NCI-H1417 treated with DMSO at 0.1 percent for 48 hours (cell line): ENCODE data around the gene KCNJ18.
"Not testable (repeated sequence)": the region's sequence is repeated elsewhere in the genome, so short reads cannot be mapped to it uniquely, and the experiment has no call there.

Experiments used
- DNase-seq: peaks from one replicate; lab custom pipeline; 2025; lab: John Stamatoyannopoulos, UW

Gene KCNJ18

DNA sequence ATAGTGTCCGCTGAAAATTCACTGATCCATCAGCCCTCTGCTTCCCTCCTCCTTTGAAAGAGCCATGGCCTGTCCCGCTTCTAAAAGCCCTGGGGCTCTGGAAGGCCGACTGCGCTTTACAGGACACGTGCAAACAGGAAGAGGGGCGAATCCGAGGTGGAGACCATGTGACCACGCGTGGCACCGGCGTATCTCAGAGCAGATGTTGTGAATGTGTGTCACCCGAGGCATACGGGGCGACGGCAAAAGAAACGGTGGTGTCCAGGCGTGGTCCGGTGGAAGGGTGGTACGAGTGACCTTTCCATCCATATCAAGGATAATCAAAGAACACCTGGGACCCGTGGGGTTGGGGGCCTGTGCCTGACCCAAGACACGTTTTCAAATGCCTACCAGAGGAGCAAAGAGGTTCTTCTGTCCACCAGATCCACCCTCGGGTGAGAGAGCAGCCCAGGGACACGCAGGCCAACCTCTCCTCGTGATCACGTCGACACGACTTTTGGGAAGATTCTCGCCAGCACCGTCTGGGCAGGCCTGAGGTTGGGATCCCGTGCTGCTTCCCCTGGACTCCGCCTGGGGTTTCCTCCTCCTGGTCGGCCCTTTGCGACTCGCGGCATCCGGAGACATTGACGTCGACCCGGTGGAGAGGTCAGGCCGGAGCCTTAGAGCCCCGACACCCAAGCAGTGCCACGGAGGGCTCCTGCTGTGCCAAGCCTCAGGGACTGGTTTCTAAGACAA lies 7.1 kb upstream of the KCNJ18 start:
- not testable (repeated sequence) for DNase-seq

DNA sequence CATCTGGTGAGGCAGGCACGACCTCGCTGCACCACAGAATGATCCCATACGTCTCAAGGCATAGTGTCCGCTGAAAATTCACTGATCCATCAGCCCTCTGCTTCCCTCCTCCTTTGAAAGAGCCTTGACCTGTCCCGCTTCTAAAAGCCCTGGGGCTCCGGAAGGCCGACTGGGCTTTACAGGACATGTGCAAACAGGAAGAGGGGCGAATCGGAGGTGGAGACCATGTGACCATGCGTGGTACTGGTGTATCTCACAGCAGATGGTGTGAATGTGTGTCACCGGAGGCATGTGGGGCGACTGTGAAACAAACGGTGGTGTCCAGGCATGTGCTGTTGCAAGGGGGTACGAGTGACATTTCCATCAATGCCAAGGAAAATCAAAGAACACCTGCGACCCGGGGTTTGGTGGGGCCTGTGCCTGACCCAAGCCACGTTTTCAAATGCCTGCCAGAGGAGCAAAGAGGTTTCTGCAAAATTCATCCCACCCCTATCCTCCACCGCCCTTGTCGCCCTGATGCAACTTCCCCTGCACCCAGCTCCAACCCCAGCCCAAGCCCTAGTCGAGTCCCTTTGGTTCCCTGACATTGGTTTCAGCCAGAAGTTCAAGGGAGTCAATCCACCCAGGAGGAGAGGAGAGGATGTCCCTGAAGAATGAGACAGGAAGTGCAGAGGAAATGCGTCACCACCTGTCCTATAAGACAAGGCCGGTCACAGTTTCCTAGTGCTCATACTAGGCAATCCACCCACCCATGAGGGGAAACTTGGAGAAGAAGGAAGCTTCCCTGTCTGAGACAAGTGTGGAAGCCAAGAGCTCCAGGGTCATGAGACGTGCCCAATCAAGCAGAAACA lies 5.9 kb upstream of the KCNJ18 start:
- DNase-seq = no peak

DNA sequence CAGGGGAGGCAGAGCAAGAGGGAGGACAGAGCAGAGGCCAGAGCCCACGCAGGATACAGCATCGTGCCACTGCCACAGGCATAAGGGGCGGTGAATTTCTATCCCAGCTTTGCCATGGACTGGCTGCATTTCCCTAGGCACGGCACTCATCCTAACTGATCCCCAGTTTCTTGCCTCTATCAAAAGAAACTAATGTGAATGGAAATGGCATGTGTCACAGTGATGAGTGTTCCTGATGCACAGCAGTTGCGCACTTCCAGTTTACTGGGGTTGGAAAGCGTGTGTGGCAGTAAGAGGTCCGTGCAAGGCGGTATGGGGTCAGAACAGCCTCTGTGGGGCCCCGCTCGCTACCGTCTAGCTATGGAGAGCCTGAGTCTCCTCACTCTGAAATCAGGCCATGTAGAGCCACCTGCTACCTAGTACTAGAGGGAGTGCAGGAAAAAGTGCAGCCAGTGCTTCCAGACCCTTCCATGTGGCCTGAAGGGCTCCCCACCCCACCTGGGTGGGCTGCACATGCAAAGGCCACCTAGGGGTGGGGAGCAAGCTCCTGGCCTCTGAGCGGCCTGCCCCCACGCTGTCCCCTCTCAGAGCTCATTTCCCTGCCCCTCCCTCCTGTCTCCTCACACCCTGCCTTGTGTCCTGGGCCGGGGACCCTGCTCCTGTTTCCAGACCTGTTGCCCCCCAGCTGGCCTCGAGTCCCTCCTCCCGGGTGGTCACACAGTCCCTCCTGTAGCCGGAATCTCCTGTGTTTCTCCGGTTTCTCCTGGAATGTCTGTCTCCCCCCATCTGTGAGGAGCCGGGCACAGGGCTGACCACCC lies 5.0 kb upstream of the KCNJ18 start:
- DNase-seq = no peak

DNA sequence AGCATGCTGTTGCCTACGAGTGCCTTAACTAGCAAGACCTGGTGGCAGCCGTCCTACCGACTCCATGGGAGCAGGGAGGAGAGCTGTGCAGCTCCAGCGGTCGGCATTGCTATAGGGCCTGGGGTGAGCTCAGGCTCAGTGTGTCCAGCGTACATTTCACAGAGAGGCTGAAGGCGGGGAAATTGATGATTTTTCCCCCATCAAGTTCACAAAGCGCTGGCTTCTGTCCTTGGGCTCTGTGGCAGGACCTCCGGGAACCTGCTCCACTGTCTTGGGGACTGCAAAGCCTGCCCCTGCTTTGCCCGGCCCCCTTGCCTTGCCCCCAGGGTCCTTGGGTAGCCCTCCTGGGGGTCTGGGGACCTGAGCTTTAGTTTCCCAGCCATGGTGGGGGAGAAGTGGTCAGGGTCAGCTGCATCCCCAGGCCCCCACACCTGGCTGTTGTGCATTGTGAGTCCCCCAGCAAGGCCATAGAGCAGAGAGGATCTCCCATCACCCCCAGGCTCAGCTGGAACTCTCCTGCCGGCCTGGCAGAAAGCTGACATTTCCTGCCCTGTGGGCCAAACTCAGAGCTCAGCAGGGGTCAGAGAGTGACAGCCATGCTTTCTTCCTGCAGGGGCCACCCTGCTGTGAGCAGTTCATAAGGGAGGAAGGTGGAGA lies 3.9 kb upstream of the KCNJ18 start:
- DNase-seq = no peak

DNA sequence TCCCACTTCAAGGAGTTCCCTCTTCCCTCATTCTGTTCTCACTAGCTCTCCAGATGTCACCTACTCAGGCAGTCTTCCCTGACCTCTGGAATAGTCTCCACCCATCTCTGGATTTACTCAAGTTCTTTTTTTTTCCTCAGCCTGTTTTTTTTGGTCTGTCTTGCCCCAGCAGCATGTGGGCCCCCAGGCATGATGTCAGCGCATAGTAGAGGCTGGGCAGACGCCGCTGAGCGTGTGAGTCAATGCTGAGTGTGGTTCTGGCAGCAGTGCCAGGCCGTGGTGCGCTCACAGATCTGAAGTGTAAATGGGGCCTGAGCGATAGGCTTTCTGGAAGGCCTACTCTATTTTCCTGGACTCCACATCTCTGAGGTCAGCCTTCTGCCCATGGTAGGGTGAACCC lies 2.7 kb upstream of the KCNJ18 start:
- DNase-seq = no peak

DNA sequence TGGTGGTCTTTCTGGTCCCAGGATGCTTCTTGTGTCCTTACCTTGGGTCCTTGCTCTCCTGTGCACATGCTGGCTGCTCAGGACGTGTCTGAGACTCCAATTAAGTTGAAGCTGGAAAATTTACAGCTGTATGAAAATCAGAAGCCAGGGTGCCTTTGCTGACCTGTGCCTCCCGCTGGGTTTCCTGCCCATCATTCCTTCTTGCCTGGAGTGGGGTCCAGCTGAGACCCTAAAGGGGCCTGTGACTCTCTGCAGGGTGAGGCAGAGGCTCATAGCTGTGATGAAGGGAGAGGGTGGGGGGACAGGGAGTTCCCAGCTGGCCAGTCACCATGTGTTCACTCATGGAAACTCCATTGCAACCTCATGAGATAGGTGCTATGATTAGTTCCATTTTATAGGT lies 1.5 kb upstream of the KCNJ18 start:
- not testable (repeated sequence) for DNase-seq

DNA sequence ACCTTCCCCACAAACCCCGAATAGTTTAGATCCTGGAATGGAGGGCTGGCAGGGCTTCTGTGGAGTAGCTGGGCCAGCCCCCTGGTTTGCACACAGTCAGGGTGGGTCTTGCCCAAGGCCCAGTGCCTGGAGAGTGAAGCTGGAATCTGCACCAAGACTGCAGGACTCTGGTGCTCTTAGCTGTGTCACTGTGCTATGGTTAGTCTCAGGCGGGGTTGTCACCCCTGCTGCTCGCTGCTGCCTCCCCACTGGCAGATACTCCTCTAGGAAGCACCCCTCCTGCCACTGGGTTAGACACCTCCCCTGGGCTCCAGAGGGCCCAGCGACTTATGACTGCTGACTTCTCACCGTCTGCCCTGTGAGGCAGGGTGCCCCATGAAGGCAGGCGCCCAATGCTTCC lies 842 bp upstream of the KCNJ18 start:
- DNase-seq = not testable (repeated sequence)

DNA sequence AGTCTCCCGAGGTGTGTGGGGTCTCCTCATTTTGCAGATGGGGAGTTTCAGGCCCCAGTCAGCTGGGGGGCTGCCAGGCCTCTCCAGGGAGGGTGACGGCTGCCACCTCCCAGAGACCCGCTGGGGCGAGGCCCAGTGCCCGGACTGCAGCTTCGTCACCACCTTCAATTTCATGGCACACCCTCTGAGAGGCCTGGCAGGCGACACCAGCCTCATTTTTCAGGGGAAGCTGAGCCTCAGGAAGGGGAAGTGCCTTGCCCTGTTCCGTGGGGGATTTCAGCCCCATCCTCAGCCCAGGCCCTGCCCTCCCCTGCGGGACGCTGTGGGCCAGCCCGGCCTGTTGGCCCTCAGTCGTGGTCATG lies 362 bp downstream of the KCNJ18 start:
- not testable (repeated sequence) for DNase-seq

DNA sequence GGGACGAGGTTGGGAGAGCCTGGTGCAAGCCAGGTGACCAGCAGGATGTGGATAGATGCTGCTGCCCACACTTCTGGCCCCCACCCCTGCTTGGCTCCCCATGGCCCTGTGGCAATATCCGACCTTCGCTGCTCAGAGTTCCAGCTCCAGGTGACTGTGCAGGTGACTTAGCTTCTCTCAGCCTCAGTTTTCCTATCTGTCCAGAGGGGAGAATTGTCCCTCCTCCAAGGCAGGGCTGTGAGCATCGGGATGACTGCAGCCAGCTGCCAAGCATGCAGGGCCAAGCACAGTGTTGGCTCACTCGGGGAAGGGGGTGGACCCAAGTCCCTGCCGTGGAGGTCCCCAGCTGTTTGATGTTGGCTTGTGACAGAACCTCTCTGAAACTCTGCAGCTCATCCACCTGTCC lies 1.1 kb downstream of the KCNJ18 start:
- DNase-seq = not testable (repeated sequence)

DNA sequence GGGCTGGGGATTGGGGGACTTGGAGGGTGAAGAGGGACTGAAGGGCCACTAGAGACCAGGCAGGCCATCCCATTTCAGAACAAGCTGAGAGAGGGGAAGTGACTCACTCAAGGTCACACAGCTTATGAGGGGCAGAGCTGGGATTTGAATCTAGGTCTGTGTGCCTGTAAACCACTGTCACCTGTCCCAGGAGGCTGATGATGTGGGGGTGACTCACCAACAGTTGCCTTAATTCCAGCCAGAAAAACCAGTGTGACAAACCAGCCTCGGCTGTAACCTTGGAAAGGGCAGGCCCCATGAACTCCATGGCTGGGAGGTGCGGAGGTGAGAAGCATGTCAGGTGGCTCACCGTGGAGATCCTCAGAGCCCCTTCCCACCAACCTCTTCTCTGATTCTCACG lies 1.6 kb downstream of the KCNJ18 start:
- DNase-seq = not testable (repeated sequence)

DNA sequence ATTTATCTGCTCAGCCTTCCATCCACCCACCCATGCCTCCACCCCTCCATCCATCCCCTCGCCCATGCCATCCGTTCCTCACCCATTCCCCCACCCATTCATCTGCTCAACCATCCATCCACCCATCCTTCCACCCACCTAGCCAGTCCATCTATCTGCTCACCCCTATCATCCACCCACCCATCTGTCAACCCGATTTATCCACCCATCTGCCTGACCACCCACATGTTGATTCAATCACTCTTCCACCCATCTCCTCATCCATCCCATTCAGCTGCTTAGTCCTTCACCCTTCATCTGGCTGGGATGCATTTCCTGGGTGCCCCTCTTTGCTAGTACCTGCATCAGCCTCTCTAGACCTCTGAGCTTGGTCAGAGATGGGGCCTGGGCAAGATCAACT lies 3.9 kb downstream of the KCNJ18 start:
- DNase-seq = not testable (repeated sequence)

DNA sequence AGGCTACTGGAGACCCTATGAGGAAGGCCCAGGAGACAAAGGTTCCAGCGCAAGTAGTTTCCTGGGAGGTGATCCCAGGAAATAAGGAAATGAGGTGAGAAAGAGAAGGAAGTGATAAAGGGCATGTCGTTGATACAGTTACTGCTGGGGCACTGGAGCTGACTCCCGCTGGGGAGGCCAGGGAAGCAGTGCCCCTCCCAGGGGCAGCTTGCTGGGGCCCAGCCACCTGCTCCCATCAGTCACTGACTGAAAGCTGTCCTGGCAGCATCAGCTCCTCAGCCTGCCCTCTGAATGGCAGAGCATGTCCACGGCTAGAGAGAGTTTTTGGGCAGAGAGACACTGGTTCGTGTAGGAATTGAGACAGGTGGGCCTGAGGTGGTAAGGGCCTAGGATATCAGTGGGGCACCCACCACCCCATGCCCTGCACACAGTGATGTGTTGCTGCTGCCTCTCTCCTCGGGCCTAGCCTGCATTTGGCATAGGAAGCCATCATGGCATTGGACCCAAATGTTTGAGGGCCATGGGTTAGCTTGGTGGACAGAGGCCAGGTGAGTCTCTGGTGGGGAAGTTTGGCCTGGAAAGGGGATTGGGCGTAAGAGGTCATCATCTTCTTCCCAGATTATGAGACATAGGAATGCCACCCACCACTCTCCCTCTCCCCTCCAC lies 4.7 kb downstream of the KCNJ18 start:
- DNase-seq = not testable (repeated sequence)

DNA sequence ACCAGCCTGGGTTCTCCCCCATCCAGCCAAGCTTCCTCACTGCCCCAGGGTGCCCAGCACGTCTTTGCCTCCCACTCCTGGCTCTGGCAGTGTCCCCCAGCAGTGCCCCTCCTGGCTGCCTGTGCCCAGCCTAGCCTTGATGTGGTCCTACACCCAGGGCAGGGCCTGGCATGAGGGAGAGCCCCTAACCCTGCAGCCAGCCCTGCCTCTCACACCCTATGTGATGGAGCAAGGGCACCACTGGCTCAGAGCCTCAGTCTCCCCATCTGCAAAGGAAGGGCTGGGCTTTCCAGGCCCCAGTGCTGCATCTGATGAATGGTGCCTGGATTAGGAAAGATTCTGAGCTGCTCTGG lies 5.2 kb downstream of the KCNJ18 start:
- DNase-seq = not testable (repeated sequence)

DNA sequence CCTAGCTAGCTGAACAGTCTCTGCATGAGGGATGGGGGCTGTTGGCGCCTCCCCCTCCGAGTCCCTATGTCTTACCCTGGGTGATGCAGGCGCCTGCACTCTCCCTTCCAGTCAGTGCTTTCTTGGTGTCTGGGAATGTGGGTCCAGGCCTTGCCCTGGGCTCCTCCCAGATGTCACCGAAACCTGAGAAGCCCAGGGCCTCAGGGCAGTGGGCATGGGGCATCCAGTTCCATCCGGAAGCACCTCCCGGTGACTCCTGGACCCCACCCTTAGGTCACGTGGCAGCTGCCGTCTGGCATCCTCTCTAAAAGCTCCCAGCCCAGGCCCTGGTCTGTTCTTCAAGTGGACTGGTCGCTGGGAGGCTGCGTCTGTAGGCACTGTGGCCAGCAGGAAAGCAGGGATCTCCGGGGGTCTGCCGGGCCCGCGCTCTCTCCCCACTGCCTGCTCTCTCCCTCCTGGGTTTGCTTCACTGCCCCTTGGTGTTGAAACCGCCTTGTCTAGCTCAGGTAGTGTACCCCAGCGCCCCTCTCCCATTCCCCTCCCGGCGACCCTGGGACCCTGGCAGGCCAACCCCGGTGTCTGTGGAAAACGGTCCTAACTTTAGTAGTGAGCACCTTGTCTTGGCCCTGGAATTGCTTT lies 6.2 kb downstream of the KCNJ18 start:
- DNase-seq = not testable (repeated sequence)

DNA sequence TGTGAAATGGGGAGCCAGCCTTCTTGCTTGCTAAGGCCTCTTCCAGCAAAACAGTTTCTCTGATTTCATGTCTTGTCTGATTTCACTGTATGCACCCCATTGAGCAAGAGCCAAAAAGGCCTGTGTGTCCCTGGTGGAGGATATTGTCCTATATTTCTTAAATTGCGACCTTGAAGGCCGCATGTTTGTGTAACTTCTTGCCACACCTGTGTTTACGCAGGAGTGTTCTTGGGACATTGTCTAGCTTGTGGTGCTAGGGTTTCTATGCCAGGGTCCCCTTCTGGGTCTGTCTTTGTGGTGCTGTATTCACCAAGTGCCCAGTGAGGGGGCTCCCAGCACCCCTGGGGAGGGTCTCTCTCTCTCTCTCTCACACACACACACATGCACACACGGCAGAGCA lies 6.8 kb downstream of the KCNJ18 start:
- DNase-seq = not testable (repeated sequence)

DNA sequence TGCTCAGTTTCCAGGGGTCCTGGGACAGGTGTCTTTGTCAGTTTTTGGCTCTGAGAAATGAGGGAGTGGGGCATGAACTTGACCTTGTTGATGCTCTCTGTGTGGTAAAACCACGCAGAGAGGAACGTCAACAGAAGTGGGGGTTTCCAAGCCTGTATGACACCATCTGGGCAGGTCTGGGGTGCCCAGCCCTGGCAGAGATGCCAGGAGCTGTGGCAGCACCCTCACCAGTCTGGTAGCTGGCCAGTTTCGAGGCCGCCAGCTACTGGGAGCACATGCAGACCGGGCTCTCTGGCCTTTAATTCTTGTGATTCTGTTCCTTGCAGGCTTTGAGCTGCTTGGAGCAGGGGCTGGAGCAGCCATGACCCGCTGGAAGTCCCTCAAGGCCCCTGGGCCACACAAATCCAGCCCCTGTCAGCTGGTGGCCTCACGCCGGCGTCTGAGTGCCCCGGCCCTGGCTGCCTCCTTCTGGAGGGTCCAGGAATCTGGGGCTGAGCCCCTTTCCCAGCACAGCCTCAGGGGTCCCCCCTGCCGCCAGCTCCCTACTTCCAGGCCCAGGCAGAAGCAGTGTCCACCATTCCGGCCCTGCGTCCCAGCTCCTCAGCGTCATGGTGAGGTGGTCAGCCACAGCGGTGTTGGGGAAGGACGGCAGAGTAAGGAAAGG lies 7.4 kb downstream of the KCNJ18 start:
- not testable (repeated sequence) for DNase-seq

DNA sequence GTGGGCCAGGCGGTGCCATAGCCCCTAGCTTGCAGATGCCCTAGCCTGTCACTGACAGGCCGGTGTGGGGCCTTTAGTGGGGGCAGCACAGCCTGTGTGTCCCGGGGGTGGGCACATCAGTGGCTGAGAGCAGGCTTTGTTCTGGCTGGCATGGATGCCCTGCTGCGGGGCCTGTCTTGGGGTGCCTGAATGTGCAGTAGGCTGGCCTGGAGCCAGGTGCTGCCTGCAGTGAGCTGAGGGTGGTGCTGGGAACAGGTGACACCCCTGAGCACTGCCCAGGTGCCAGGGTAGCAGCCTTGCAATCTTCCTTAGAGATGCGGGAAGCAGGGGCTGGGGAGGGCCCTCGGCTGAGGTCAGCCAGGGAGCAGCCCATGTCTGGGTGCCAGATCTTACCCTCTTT lies 8.8 kb downstream of the KCNJ18 start:
- DNase-seq = not testable (repeated sequence)

DNA sequence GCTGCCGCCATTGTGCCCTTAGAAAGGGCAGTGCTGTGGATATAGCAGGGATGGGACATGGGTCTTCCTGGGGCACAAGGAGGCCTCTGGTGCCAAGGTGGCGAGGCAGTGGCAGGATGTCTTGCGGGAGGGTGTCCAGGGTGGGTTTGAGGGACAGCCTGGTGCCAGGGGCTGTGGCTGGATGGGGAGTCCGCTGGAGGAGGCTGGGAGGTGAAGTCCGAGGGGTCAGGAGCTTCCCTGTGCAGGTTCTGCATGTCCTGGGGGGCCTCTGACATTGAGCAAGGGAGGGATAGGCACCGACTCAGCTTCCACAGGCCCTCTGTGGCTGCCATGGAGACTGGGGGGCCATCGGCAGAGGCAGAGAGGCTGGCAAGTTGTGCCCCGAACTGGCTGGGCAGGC lies 9.7 kb downstream of the KCNJ18 start:
- DNase-seq = not testable (repeated sequence)

DNA sequence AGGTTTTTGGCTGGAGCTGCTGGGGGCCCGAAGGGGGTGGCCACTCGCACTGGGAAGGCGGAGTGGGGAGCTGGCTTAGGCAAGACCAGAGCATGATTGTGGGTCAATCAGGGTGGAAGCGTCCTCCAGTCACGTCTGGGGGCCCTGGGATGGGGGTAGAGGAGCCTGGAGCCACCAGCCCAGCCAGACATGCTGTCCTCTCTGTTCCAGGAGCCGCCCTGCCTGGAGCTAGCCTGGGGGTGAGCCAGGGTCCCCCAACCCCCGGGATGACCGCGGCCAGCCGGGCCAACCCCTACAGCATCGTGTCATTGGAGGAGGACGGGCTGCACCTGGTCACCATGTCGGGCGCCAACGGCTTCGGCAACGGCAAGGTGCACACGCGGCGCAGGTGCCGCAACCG lies 10.2 kb downstream of the KCNJ18 start:
- DNase-seq = not testable (repeated sequence)

DNA sequence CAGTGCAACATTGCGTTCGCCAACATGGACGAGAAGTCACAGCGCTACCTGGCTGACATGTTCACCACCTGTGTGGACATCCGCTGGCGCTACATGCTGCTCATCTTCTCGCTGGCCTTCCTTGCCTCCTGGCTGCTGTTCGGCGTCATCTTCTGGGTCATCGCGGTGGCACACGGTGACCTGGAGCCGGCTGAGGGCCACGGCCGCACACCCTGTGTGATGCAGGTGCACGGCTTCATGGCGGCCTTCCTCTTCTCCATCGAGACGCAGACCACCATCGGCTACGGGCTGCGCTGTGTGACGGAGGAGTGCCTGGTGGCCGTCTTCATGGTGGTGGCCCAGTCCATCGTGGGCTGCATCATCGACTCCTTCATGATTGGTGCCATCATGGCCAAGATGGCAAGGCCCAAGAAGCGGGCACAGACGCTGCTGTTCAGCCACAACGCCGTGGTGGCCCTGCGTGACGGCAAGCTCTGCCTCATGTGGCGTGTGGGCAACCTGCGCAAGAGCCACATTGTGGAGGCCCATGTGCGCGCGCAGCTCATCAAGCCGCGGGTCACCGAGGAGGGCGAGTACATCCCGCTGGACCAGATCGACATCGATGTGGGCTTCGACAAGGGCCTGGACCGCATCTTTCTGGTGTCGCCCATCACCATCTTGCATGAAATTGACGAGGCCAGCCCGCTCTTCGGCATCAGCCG lies 10.8 kb downstream of the KCNJ18 start:
- DNase-seq = not testable (repeated sequence)
